PFSK-1 (cell line): ENCODE results near the gene SEMA4G.

ENCODE experiments used
- POLR2AphosphoS5 ChIP-seq: IDR thresholded peaks from 2 replicates; pipeline ENCODE4 v1.6.1; 2012; ENCODE audit warnings: low read depth, mild to moderate bottlenecking, control low read depth, low read length, moderate library complexity
- SIN3A ChIP-seq: IDR thresholded peaks from 2 replicates; pipeline ENCODE4 v1.6.1; 2012; ENCODE audit warnings: mild to moderate bottlenecking, low read length, moderate library complexity, borderline replicate concordance; ENCODE audit not compliant: insufficient read depth
- TAF1 ChIP-seq: IDR thresholded peaks from 2 replicates; pipeline ENCODE4 v1.6.1; 2012; ENCODE audit warnings: low read length, control low read depth, borderline replicate concordance; ENCODE audit not compliant: insufficient read depth
- TF ChIP-seq, protein P1 (sequence below), 2 experiments: IDR thresholded peaks; 2 replicates each; pipeline versions ENCODE4 v1.6.1 to v1.8.0; 2011 to 2012; ENCODE audit warnings: low read depth in 2 of 2, low read length in 2 of 2, control low read depth in 1 of 2, inconsistent platforms in 1 of 2, mild to moderate bottlenecking in 1 of 2, moderate library complexity in 1 of 2; ENCODE audit not compliant: insufficient read depth in 1 of 2

DNA sequence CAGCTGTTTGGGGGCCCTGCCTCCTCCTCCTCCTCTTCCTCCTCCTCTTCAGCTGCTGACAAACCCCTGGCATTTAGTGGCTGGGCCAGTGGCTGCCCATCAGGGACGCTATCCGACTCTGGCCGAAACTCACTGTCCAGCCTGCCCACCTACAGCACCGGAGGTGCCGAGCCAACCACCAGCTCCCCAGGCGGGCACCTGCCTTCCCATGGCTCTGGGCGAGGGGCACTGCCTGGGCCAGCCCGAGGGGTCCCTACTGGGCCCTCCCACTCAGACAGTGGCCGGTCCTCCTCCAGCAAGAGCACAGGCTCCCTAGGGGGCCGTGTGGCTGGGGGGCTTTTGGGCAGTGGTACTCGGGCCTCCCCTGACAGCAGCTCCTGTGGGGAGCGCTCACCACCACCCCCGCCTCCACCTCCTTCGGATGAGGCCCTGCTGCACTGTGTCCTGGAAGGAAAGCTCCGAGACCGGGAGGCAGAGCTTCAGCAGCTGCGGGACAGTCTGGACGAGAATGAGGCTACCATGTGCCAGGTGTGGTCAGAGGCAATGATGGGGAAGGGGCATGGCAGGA is 34.4 kb downstream of the SEMA4G start:
- TF ChIP-seq, protein P1, sequence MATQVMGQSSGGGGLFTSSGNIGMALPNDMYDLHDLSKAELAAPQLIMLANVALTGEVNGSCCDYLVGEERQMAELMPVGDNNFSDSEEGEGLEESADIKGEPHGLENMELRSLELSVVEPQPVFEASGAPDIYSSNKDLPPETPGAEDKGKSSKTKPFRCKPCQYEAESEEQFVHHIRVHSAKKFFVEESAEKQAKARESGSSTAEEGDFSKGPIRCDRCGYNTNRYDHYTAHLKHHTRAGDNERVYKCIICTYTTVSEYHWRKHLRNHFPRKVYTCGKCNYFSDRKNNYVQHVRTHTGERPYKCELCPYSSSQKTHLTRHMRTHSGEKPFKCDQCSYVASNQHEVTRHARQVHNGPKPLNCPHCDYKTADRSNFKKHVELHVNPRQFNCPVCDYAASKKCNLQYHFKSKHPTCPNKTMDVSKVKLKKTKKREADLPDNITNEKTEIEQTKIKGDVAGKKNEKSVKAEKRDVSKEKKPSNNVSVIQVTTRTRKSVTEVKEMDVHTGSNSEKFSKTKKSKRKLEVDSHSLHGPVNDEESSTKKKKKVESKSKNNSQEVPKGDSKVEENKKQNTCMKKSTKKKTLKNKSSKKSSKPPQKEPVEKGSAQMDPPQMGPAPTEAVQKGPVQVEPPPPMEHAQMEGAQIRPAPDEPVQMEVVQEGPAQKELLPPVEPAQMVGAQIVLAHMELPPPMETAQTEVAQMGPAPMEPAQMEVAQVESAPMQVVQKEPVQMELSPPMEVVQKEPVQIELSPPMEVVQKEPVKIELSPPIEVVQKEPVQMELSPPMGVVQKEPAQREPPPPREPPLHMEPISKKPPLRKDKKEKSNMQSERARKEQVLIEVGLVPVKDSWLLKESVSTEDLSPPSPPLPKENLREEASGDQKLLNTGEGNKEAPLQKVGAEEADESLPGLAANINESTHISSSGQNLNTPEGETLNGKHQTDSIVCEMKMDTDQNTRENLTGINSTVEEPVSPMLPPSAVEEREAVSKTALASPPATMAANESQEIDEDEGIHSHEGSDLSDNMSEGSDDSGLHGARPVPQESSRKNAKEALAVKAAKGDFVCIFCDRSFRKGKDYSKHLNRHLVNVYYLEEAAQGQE (IDR thresholded peaks at IDR 0.05; ENCODE audit: insufficient read depth in 1 of 2, low read depth in 2 of 2, low read length in 2 of 2), result no peak
- TF ChIP-seq TAF1, result no peak
- no peak for TF ChIP-seq SIN3A
- TF ChIP-seq POLR2AphosphoS5, result no peak
